GM18861 (cell line): ENCODE results near the gene TRAF2.

Experiments used
- ATAC-seq: cut with Tn5 transposase; IDR thresholded peaks from one replicate; pipeline ENCODE4 v1.9.1; 2021; ENCODE audit not compliant: unreplicated experiment

Gene TRAF2

DNA sequence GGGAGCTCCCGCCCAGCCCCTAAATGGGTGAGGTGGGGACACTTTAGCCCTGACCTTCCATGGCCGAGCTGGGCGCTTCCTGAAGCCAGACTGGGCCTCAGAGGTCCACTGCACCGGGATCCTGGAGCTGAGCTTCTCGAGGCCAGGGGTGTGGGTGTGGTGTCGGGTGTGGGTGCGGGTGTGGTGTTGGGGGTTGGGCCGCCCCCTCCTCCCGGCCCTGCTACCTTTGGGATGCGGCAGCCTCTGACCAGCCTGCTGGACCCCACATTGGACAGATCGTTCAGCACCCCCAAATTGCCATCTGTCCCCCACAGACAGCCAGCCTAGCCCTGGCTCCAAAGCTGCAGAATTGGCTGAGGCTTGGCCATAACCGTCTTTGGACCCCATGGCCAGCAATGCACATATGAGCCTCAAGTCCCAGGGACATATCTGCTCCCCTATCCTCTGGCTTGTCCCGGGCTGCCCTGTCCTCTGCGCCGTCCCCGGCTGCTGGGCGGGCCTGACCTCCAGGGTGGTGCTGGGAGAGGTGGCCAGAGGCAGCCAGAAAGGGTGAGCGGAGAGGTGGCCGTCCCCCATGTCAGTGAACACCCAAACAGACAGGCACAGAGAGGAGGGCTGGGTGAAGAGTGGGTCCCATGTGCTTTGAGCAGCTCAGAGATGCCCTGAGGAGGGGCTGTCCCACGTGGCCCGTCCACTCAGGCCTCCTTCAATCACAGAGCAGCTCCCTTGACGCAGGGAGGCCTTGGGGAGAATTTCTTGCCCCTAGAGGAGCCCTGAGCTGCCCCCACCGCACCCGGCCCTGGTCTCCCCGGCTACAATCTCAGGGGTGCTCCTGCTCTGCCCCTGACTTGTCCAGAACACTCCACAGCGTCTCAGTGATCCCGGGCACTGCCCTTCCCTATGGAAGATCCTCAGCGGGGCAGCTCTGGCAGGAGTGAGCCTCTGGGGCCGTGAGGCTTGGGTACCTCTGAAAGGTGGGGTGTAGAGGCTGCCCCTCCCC lies 87.6 kb downstream of the TRAF2 start:
- ATAC-seq, result no peak

DNA sequence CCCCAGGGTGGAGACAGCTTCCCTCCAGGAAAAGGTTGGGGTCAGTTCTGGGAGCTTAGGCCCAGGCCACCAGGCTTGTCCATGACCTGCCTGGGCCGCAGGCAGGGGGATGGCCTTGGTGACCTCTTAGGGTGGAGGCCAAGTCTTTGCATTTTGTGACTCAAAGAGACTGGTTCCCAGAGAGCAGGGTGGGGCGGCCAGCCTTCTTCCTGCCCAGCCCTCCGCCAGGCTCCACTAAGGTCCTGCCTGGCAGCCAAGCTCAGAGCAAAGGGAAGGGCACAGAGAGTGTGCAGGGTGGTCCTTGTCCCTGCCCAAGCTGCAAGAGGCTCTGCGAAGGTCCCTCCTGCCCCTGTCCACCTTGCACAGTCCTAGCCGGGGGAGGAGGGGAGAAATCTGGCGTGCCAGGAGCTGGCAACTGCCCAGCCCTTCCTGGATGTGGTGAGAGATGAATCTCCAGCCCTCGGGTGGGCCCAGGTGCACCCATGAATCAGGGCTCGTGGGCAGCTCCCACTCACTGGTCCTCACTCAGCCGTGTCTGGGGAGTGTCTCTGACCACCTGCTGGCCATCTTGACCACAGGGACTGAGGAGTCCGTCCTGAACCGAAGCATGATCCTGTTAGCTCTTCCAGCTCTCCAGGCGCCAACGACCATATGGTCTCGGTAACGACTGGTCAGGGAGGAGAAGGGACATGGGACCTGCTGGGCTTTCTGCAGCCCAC lies 88.7 kb downstream of the TRAF2 start:
- ATAC-seq, result no peak

GRCh38 chr9:136975644-136976043 lies 89.3 kb downstream of the TRAF2 start:
- no peak for ATAC-seq
